Ovary (tissue), 9 donors: Measurements from ENCODE around the gene NNT. TPM values are rescaled to one million over a fixed set of nuclear protein-coding genes. Genes with fewer than 3 reads are reported as not detected.

ENCODE experiments used
- DNase-seq, 5 donors: peaks; one replicate each; pipeline ENCODE4 v3.0.0-alpha.2; 2019 to 2020
- H3K27ac ChIP-seq, 2 donors: fragments of 200-600 bp; one replicate each; pipeline versions ENCODE4 v1.5.1 to v1.8.0; 2019 to 2022
- H3K27me3 ChIP-seq: fragments of 200-600 bp; one replicate; pipeline ENCODE4 v1.8.0; 2022
- H3K36me3 ChIP-seq: fragments of 200-600 bp; sonication (generic); one replicate; pipeline ENCODE4 v1.5.1; 2019
- H3K4me1 ChIP-seq: one replicate; pipeline ENCODE4 v1.8.1; 2013; ENCODE audit warnings: mild to moderate bottlenecking, moderate library complexity; ENCODE audit not compliant: insufficient read depth
- H3K4me3 ChIP-seq: fragments of 200-600 bp; sonication (generic); one replicate; pipeline ENCODE4 v1.5.1; 2017
- H3K9me3 ChIP-seq, 2 donors: fragments of 200-600 bp in 1 of 2; sonication (generic) in 1 of 2; one replicate each; pipeline versions ENCODE4 v1.5.1 to v1.8.1; 2013 to 2019; ENCODE audit warnings: mild to moderate bottlenecking in 1 of 2, moderate library complexity in 1 of 2
- EP300 ChIP-seq: sonication (generic); formaldehyde crosslinking; IDR thresholded peaks from one replicate; pipeline ENCODE4 v1.6.1; 2017; ENCODE audit warnings: antibody characterized with exemption
- POLR2A ChIP-seq: fragments of 450-650 bp; IDR thresholded peaks from one replicate; pipeline ENCODE4 v1.6.1; 2017; ENCODE audit warnings: antibody characterized with exemption, mild to moderate bottlenecking, moderate library complexity
- WGBS, 3 donors: extraction: QIAGEN DNeasy Blood & Tissue Kit in 1 of 3; methylation state at CpG; one replicate each; pipeline versions ENCODE4 v1.1.5 to v1.1.7; 2013 to 2017; 5-methylcytosine and 5-hydroxymethylcytosine counted together
- intact Hi-C, 4 donors: fragments of 100-400 bp; cut with DNase I; formaldehyde crosslinking; loops; one replicate each; pipeline versions ENCODE4 v1.11.0 to v1.15.1; 2022 to 2023
- polyA plus RNA-seq, 2 donors: library from polyadenylated mRNA; stranded (reverse); fragments of 200-250 nt in 1 of 2; fragments of 350-450 nt in 1 of 2; fragmentation: Illumina TruSeq in 1 of 2; extraction: RNeasy Lipid Tissue Mini Kit (QIAGEN cat#74804) in 1 of 2; gene quantifications; one replicate each; pipeline ENCODE4 v1.2.3, GENCODE V29; 2013 to 2014
- total RNA-seq, 7 donors: library from RNA; depleted of rRNA in 2 of 7; stranded (reverse); fragments of >200 nt in 2 of 7; fragmentation: NEBNext Ultra II Directional in 3 of 7; extraction: Animal tissue kit (Norgen Biotek cat#: 25700) in 3 of 7; gene quantifications; one replicate each; pipeline versions ENCODE4 v1.1.0 to v1.2.4, GENCODE V29; 2016 to 2023
- TF ChIP-seq, protein P1 (sequence below), 3 donors: fragments of 450-650 bp in 2 of 3; fragments of 200-600 bp in 1 of 3; IDR thresholded peaks; one replicate each; pipeline versions ENCODE4 v1.5.1 to v1.8.0; 2016 to 2022; ENCODE audit warnings: antibody characterized with exemption in 3 of 3, mild to moderate bottlenecking in 1 of 3
- donor health status: DM: no; HTN: no; CAD: no; lungs with moderate emphysema.
- donor health status: DM: no; HTN: no; CAD: no.
- donor health status: Bipolar disorder and iron deficiency.
- donor health status: DM: yes; HTN: yes; CAD: no.
- donor health status: DM: no; HTN: no; CAD: no.
- donor health status: DM: yes; HTN: yes; CAD: no.

NNT gene
- total and polyA plus RNA-seq, 9 donors: 12.2 to 51.9 (median 38.5) TPM

DNA sequence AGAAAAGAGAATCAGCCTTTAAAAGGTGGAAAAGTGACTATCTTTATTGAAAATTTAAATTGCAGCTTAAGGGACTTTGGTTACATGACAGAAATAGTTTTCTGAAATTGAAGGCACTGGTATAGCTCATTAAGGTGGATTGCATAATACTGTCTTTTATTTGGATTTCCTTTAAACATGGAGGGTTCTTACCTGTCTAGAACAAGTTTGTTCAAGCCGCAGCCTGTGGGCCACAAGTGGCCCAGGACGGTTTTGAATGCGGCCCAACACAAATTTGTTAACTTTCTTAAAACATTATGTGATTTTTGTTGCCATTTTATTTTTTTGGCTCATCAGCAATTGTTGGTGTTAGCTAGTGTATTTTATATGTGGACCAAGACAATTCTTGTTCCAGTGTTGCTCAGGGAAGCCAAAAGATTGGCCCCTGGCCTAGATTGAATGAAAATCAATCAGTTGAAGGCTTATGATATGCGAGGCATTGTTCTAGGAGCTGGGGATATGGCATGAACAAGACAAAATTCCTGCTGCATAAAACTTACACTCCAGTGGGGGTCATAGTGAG, 18.0 kb downstream of the NNT start:
- 97% methylated on average over 4 of the region's 4 CpGs for WGBS, 3 donors
- no peak for DNase-seq
- intact Hi-C loops: no loop called here
- no peak overlapping the region for H3K27ac ChIP-seq
- H3K4me3 ChIP-seq: no peak overlapping the region
- H3K36me3 ChIP-seq: no peaks in the 10 kb centered on the region
- H3K9me3 ChIP-seq: no peaks in the 10 kb centered on the region
- TF ChIP-seq POLR2A: no peak
- no peak for TF ChIP-seq EP300
- TF ChIP-seq, protein P1, sequence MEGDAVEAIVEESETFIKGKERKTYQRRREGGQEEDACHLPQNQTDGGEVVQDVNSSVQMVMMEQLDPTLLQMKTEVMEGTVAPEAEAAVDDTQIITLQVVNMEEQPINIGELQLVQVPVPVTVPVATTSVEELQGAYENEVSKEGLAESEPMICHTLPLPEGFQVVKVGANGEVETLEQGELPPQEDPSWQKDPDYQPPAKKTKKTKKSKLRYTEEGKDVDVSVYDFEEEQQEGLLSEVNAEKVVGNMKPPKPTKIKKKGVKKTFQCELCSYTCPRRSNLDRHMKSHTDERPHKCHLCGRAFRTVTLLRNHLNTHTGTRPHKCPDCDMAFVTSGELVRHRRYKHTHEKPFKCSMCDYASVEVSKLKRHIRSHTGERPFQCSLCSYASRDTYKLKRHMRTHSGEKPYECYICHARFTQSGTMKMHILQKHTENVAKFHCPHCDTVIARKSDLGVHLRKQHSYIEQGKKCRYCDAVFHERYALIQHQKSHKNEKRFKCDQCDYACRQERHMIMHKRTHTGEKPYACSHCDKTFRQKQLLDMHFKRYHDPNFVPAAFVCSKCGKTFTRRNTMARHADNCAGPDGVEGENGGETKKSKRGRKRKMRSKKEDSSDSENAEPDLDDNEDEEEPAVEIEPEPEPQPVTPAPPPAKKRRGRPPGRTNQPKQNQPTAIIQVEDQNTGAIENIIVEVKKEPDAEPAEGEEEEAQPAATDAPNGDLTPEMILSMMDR (IDR thresholded peaks at IDR 0.05): no peak
- no peaks in the 10 kb centered on the region for H3K4me1 ChIP-seq
- no peaks in the 10 kb centered on the region for H3K27me3 ChIP-seq

DNA sequence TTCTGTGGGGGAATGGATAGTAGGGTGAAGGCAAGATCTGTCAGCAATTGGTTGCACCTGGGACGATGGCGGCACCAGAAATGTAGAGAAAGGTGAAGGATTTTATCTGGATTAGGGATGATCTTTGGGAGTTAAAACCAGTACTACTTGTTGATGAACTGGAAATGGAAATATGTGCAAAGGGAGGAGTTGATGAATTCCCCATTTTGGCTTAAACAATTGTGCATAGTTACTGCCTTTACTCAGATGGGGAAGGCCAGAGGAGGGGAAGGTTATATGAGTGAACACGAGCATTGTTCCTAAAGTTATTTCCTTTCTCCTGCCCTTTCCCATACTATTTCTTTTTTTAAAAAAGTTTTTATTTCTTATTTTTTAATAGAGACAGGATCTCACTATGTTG, 19.1 kb downstream of the NNT start:
- TF ChIP-seq EP300: no peak
- TF ChIP-seq, protein P1 (IDR thresholded peaks at IDR 0.05): no peak
- no peak for TF ChIP-seq POLR2A
- Histone ChIP-seq H3K27me3 (no peaks in the 10 kb centered on the region), H3K4me1 (no peaks in the 10 kb centered on the region), H3K27ac (no peak overlapping the region), H3K4me3 (no peak overlapping the region), H3K36me3 (no peaks in the 10 kb centered on the region), H3K9me3 (no peaks in the 10 kb centered on the region)
- intact Hi-C loops: no loop called here
- 93 to 96% (median 96%) methylated on average over 3 of the region's 3 CpGs for WGBS, 3 donors
- DNase-seq: no peak

DNA sequence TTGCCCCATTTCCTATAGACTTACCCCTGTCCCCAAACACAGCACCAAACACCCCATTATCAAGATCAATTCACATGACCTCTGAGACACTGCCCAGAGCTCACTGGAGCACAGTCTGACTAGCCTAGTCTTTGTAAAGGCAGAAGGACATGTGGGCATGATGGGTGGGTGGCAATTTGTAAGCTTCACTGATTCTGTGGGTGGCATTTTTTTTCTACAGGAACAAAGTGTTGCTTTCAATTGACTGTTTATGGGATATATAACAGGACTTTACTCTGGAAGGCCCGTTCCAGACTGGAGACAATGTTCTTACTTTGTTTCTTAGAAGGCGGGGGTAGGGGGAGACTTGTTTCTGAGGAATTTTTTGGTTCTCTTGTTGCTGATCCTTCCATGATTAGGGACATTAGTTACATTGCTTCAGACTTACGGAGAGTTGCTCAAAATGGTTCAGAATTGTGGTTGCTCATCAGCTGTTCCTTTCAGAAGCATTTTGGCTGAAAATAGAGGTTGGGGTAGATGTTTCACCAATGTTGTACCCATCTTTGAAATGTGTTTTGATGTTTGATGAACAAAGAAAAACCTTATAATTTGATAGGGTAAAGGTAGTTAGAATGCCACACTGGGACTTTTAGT, 20.2 kb downstream of the NNT start:
- DNase-seq: no peak
- Histone ChIP-seq H3K27me3 (no peaks in the 10 kb centered on the region), H3K4me1 (no peaks in the 10 kb centered on the region), H3K27ac (no peak overlapping the region), H3K4me3 (no peak overlapping the region), H3K36me3 (no peaks in the 10 kb centered on the region), H3K9me3 (no peaks in the 10 kb centered on the region)
- TF ChIP-seq EP300 (no peak), POLR2A (no peak)
- TF ChIP-seq, protein P1 (IDR thresholded peaks at IDR 0.05): no peak
- intact Hi-C loops: no loop called here
- 94 to 97% (median 96%) methylated on average over 3 of the region's 3 CpGs for WGBS, 3 donors

DNA sequence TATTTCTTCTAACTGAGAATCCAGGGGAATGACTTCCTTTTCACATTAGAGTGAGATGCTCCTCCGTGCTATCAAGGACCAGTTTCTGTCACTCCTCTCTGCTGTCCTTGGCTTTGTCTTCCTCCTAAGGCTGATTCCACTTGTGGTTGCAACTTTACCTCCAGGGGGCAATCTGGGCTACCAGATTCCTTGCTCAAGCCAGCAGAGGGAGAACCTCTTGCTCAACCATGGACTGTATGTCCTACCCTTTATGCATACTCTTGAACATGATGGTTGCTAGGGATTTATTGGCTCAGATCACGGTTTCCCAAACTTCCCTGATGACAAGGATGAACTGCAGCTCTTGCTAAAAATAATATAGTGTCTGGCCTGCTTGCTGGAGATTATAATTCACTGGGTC, 24.0 kb downstream of the NNT start:
- no peak for TF ChIP-seq POLR2A
- no peak for TF ChIP-seq EP300
- TF ChIP-seq, protein P1 (IDR thresholded peaks at IDR 0.05): no peak
- DNase-seq: no peak
- no peak overlapping the region for H3K27ac ChIP-seq
- intact Hi-C loops: no loop called here
- H3K4me3 ChIP-seq: no peak overlapping the region
- no peaks in the 10 kb centered on the region for H3K36me3 ChIP-seq
- H3K4me1 ChIP-seq: no peaks in the 10 kb centered on the region
- 70 to 93% (median 85%) methylated on average over 2 of the region's 2 CpGs for WGBS, 3 donors
- no peaks in the 10 kb centered on the region for H3K27me3 ChIP-seq
- H3K9me3 ChIP-seq: no peaks in the 10 kb centered on the region
